HG03442 (cell line): Measurements from ENCODE around the gene NPAS2.

Source experiments
- ATAC-seq: cut with Tn5 transposase; IDR thresholded peaks from one replicate; pipeline ENCODE4 v1.9.1; 2021; ENCODE audit warnings: mild to moderate bottlenecking, moderate library complexity; ENCODE audit not compliant: unreplicated experiment

Gene NPAS2

GRCh38 chr2:100820523-100821254 lies 750 bp downstream of the NPAS2 start:
- ATAC-seq = no peak

GRCh38 chr2:100821255-100821910 lies 1.4 kb downstream of the NPAS2 start:
- ATAC-seq = no peak

- ATAC-seq = no peak
These were observed 1.9 kb downstream of the NPAS2 start for GRCh38 chr2:100821911-100822265.

GRCh38 chr2:100822587-100823248 lies 2.8 kb downstream of the NPAS2 start:
- ATAC-seq = no peak

GRCh38 chr2:100823665-100824438 lies 3.9 kb downstream of the NPAS2 start:
- no peak for ATAC-seq

- ATAC-seq = no peak
These were observed 4.9 kb downstream of the NPAS2 start for GRCh38 chr2:100824842-100825241.

GRCh38 chr2:100826494-100826893 lies 6.6 kb downstream of the NPAS2 start:
- ATAC-seq = no peak

GRCh38 chr2:100831158-100831750 lies 11.3 kb downstream of the NPAS2 start:
- ATAC-seq = no peak

- no peak for ATAC-seq
These were observed 11.9 kb downstream of the NPAS2 start for GRCh38 chr2:100831831-100832230.

- ATAC-seq = no peak
These were observed 12.9 kb downstream of the NPAS2 start for GRCh38 chr2:100832885-100833284.

- no peak for ATAC-seq
These were observed 13.4 kb downstream of the NPAS2 start for GRCh38 chr2:100833331-100833730.

GRCh38 chr2:100834221-100834620 lies 14.3 kb downstream of the NPAS2 start:
- no peak for ATAC-seq

GRCh38 chr2:100835006-100835659 lies 15.2 kb downstream of the NPAS2 start:
- no peak for ATAC-seq

- ATAC-seq = no peak
These were observed 20.6 kb downstream of the NPAS2 start for GRCh38 chr2:100840519-100840918.

- ATAC-seq = no peak
These were observed 22.4 kb downstream of the NPAS2 start for GRCh38 chr2:100842241-100842922.

- no peak for ATAC-seq
These were observed 24.6 kb downstream of the NPAS2 start for GRCh38 chr2:100844514-100844913.

- no peak for ATAC-seq
These were observed 25.4 kb downstream of the NPAS2 start for GRCh38 chr2:100845141-100845991.

GRCh38 chr2:100846716-100847115 lies 26.8 kb downstream of the NPAS2 start:
- ATAC-seq = no peak

GRCh38 chr2:100852447-100852846 lies 32.5 kb downstream of the NPAS2 start:
- no peak for ATAC-seq
